ENCODE results near the gene SMAD3.

DNA sequence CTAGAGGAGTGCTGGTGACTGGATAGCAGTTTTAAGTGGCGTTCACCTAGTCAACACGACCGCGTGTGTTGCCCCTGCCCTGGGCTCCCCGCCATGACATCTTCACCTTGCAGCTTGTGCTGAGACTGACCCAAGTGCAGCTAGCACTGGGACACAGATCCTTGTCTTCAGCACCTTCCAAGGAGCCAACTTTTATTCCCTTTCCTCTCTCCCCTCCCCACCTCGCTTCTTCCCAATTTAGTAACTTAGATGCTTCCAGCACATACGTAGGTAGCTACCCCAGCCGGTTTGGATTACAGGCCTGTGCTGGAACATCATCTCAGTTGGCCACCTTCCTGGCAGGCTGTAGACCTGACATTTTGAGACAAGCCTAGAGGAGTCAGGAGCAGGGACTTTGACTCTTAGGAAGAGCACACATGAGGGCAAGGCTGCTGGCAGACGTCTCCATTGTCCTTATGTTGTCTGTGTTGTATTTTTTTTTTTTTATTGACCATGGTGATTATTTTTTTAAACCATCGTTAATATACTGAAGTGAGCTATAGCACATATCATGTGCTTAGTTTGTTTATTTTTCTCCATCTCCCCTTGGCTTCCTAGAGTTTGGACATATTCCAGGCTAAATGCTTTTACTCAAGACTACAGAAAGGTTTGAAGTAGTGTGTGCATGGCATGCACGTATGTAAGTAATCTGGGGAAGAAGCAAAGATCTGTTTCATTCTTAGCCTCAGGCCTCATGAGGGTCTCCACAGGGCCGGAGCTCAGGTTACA lies 128.0 kb downstream of the SMAD3 start:
- TF ChIP-seq JUND (IDR thresholded peaks at IDR 0.05) (no peak), POLR2AphosphoS5 (IDR thresholded peaks at IDR 0.05; ENCODE audit: low read depth, low read length) (no peak; the same call in 1 of the 2 replicates), EZH2phosphoT487 (IDR thresholded peaks at IDR 0.05; ENCODE audit: borderline replicate concordance) (no peak), POLR2A (IDR thresholded peaks at IDR 0.05; ENCODE audit: borderline replicate concordance, extremely low read depth, insufficient read depth, insufficient read length) (no peak), EGR1 (IDR thresholded peaks at IDR 0.05; ENCODE audit: low read depth) (no peak), CBX3 (IDR thresholded peaks at IDR 0.05; ENCODE audit: low read depth) (no peak)
- TF ChIP-seq, protein P1, sequence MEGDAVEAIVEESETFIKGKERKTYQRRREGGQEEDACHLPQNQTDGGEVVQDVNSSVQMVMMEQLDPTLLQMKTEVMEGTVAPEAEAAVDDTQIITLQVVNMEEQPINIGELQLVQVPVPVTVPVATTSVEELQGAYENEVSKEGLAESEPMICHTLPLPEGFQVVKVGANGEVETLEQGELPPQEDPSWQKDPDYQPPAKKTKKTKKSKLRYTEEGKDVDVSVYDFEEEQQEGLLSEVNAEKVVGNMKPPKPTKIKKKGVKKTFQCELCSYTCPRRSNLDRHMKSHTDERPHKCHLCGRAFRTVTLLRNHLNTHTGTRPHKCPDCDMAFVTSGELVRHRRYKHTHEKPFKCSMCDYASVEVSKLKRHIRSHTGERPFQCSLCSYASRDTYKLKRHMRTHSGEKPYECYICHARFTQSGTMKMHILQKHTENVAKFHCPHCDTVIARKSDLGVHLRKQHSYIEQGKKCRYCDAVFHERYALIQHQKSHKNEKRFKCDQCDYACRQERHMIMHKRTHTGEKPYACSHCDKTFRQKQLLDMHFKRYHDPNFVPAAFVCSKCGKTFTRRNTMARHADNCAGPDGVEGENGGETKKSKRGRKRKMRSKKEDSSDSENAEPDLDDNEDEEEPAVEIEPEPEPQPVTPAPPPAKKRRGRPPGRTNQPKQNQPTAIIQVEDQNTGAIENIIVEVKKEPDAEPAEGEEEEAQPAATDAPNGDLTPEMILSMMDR (IDR thresholded peaks at IDR 0.05 in 2 of 3, conservative IDR thresholded peaks at IDR 0.05 in 1 of 3; ENCODE audit: borderline replicate concordance in 1 of 3, insufficient read depth in 1 of 3, low read depth in 2 of 3, low read length in 2 of 3), result no peak
- TF ChIP-seq, protein P2, sequence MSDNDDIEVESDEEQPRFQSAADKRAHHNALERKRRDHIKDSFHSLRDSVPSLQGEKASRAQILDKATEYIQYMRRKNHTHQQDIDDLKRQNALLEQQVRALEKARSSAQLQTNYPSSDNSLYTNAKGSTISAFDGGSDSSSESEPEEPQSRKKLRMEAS (IDR thresholded peaks at IDR 0.05), result no peak
